ENCODE results near the gene COBL.

DNA sequence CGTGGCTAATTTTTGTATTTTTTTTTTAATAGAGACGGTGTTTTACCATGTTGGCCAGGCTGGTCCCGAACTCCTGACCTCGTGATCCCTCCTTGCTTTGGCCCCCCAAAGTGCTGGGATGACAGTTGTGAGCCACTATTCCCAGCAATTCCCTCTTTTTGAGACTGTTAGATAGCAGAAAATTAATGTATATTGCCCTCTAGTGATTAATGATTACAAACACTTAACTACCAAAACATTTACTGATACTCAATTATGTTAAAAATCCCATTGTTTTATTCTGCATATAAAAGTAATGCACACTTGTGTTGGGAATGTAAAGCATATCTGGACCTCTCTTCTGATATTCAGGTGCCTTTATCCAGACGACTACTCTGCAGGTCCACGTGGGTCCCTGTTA, 41.2 kb upstream of the COBL start:
- TF ChIP-seq POLR2AphosphoS5 (IDR thresholded peaks at IDR 0.05) (no peak), POLR2A (IDR thresholded peaks at IDR 0.05) (no peak)
- TF ChIP-seq, protein P1, sequence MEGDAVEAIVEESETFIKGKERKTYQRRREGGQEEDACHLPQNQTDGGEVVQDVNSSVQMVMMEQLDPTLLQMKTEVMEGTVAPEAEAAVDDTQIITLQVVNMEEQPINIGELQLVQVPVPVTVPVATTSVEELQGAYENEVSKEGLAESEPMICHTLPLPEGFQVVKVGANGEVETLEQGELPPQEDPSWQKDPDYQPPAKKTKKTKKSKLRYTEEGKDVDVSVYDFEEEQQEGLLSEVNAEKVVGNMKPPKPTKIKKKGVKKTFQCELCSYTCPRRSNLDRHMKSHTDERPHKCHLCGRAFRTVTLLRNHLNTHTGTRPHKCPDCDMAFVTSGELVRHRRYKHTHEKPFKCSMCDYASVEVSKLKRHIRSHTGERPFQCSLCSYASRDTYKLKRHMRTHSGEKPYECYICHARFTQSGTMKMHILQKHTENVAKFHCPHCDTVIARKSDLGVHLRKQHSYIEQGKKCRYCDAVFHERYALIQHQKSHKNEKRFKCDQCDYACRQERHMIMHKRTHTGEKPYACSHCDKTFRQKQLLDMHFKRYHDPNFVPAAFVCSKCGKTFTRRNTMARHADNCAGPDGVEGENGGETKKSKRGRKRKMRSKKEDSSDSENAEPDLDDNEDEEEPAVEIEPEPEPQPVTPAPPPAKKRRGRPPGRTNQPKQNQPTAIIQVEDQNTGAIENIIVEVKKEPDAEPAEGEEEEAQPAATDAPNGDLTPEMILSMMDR (IDR thresholded peaks at IDR 0.05) = peak in 2 of 4 experiments; percentile 17 to 42

Measured in prostate gland (tissue), 2 donors.